HG03175 (cell line): Measurements from ENCODE around the gene NEK2.

ENCODE experiments used
- ATAC-seq: cut with Tn5 transposase; IDR thresholded peaks from one replicate; pipeline ENCODE4 v1.9.1; 2021; ENCODE audit warnings: mild to moderate bottlenecking, moderate library complexity; ENCODE audit not compliant: unreplicated experiment

NEK2 gene

GRCh38 chr1:211612786-211613107 lies 62.7 kb downstream of the NEK2 start:
- no peak for ATAC-seq
